ENCODE results near the gene DOP1B. TPM values are rescaled to one million over a fixed set of nuclear protein-coding genes. Genes with fewer than 3 reads are reported as not detected.

The DOP1B gene
- total and polyA plus RNA-seq, 2 of the 4 experiments (the other 2 are of a cell fraction), result 8.8 to 13.0 TPM

GRCh38 chr21:36148886-36149285 is 7.7 kb upstream of the DOP1B start:
- no peak overlapping the region for H4K5ac ChIP-seq (ENCODE audit: low read depth, low read length)
- no peak overlapping the region for H3K18ac ChIP-seq (ENCODE audit: low read depth, low read length)
- H3K14ac ChIP-seq (replicated peaks; ENCODE audit: low read depth, low read length), result no peak overlapping the region
- BruUV-seq (replicated peaks), result no TSS peak
- H3K9me3 ChIP-seq (ENCODE audit: control insufficient read depth, insufficient read depth, low read length), result no peaks in the 10 kb centered on the region; the same call in 1 of the 2 replicates
- H4K8ac ChIP-seq (ENCODE audit: low read depth in 2 of 2, low read length in 2 of 2), result no peak overlapping the region
- no peak overlapping the region for H3K4ac ChIP-seq (ENCODE audit: low read depth, low read length)
- no peak overlapping the region for H2BK15ac ChIP-seq (ENCODE audit: low read depth, low read length)
- no peaks in the 10 kb centered on the region for H3K36me3 ChIP-seq (ENCODE audit: control insufficient read depth, insufficient read depth, low read length)
- H2BK20ac ChIP-seq (ENCODE audit: low read depth, low read length), result no peak overlapping the region
- no peak overlapping the region for H2AK9ac ChIP-seq (replicated peaks; ENCODE audit: low read depth, low read length, poor library complexity)
- no peak overlapping the region for H3K27ac ChIP-seq (ENCODE audit: insufficient read depth, low read length)
- H3K4me2 ChIP-seq (ENCODE audit: low read depth, low read length), result no peak overlapping the region
- no peaks in the 10 kb centered on the region; a peak in 1 of 4 replicates for H3K79me1 ChIP-seq (ENCODE audit: low read depth in 1 of 2, low read length in 2 of 2)
- no peak overlapping the region for H3K9ac ChIP-seq (ENCODE audit: low read depth, low read length)
- dilution Hi-C loops (cut with HindIII; ENCODE audit: low sequenced_read_pairs, unreplicated experiment), result no loop called here
- H4K20me1 ChIP-seq (ENCODE audit: insufficient read depth, low read length), result no peaks in the 10 kb centered on the region
- no peak overlapping the region for H3K56ac ChIP-seq (ENCODE audit: extremely low read depth, insufficient read depth, low read length)
- no peak overlapping the region for H4K91ac ChIP-seq (ENCODE audit: insufficient read depth, low read depth, low read length)
- in situ Hi-C loops (cut with MboI; ENCODE audit: low sequenced_read_pairs), result loop anchor here (5.0 kb wide), 1 partner anchor 183 kb away; no protein-coding TSS in a partner anchor
- WGBS, 2 experiments (ENCODE audit: extremely low coverage in 2 of 2, insufficient read length in 1 of 2), result 70% methylated on average over 2 of the region's 3 CpGs; no CpG with 5 or more reads in 1 of the 2 experiments
- no peak overlapping the region for H2AK5ac ChIP-seq (ENCODE audit: low read depth, low read length)
- no peaks in the 10 kb centered on the region for H3K27me3 ChIP-seq (ENCODE audit: control insufficient read depth, insufficient read depth, low read length)
- CTCF ChIA-PET, result no interaction called here
- no peak for DNase-seq
- TF ChIP-seq RAD21 (IDR thresholded peaks at IDR 0.05; ENCODE audit: low read length) (no peak), NFE2L2 (IDR thresholded peaks at IDR 0.05; ENCODE audit: low read depth, low read length) (no peak), POLR2A (IDR thresholded peaks at IDR 0.05; ENCODE audit: low read depth, low read length) (no peak), CTCF (conservative IDR thresholded peaks at IDR 0.05; ENCODE audit: low read depth, low read length) (no peak), RFX5 (IDR thresholded peaks at IDR 0.05; ENCODE audit: low read depth, low read length) (no peak), RCOR1 (IDR thresholded peaks at IDR 0.05; ENCODE audit: insufficient replicate concordance, low read length) (no peak), FOS (IDR thresholded peaks at IDR 0.05; ENCODE audit: low read depth, low read length) (no peak), CEBPB (IDR thresholded peaks at IDR 0.05; ENCODE audit: low read depth, low read length) (no peak), MAZ (IDR thresholded peaks at IDR 0.05; ENCODE audit: borderline replicate concordance, low read depth, low read length) (no peak), MAFK (IDR thresholded peaks at IDR 0.05; ENCODE audit: low read depth, low read length) (no peak)
- H3K9me1 ChIP-seq (ENCODE audit: insufficient read depth, low read length), result peaks cover 5% of the 10 kb centered on the region; the same call in 1 of the 2 replicates
- H3K4me3 ChIP-seq (ENCODE audit: insufficient read depth, low read depth, low read length), result no peak overlapping the region
- H2BK120ac ChIP-seq (ENCODE audit: low read depth, low read length), result no peak overlapping the region
- no peak overlapping the region for H2AFZ ChIP-seq (replicated peaks; ENCODE audit: low read length, poor library complexity)
- no peak overlapping the region for H3K23ac ChIP-seq (ENCODE audit: low read depth, low read length)
- H3K4me1 ChIP-seq (ENCODE audit: control insufficient read depth, insufficient read depth, low read length), result peaks cover 7% of the 10 kb centered on the region
- no peak overlapping the region for H2BK5ac ChIP-seq (ENCODE audit: low read depth, low read length, poor library complexity, severe bottlenecking)
- no peak for ATAC-seq (ENCODE audit: low read depth)
- POLR2A ChIA-PET (ENCODE audit: unreplicated experiment), result no interaction called here
- intact Hi-C loops (cut with micrococcal nuclease), result no loop called here

Data from IMR-90 (cell line).